ENCODE measurements around the gene POU2AF1.
"Not testable (repeated sequence)": the region's sequence is repeated elsewhere in the genome, so short reads cannot be mapped to it uniquely, and the experiment has no call there.

DNA sequence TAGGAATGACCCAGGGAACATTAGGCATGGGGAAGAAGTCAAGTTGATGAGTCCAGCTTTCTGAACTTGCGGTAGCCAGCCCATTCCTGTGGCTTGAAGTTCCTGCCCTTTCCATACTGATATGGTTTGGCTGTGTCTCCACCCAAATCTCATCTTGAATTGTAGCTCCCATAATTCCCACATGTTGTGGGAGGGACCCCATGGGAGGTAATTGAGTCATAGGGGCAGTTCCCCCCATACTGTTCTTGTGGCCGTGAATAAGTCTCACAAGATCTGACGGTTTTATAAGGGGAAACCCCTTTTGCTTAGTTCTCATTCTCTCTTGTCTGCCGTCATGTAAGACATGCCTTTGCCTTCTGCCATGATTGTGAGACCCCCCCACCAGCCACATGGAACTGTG is 15.1 kb upstream of the POU2AF1 start:
- not testable (repeated sequence) for TF ChIP-seq POLR2AphosphoS5 (IDR thresholded peaks at IDR 0.05; ENCODE audit: low read depth); EZH2 (IDR thresholded peaks at IDR 0.05; ENCODE audit: low read depth, unreplicated experiment); JUNB (IDR thresholded peaks at IDR 0.05; ENCODE audit: unreplicated experiment); EZH2phosphoT487 (IDR thresholded peaks at IDR 0.05; ENCODE audit: unreplicated experiment); REST (IDR thresholded peaks at IDR 0.05; ENCODE audit: unreplicated experiment); STAT1 (IDR thresholded peaks at IDR 0.05; ENCODE audit: unreplicated experiment)
- TF ChIP-seq, protein P1, sequence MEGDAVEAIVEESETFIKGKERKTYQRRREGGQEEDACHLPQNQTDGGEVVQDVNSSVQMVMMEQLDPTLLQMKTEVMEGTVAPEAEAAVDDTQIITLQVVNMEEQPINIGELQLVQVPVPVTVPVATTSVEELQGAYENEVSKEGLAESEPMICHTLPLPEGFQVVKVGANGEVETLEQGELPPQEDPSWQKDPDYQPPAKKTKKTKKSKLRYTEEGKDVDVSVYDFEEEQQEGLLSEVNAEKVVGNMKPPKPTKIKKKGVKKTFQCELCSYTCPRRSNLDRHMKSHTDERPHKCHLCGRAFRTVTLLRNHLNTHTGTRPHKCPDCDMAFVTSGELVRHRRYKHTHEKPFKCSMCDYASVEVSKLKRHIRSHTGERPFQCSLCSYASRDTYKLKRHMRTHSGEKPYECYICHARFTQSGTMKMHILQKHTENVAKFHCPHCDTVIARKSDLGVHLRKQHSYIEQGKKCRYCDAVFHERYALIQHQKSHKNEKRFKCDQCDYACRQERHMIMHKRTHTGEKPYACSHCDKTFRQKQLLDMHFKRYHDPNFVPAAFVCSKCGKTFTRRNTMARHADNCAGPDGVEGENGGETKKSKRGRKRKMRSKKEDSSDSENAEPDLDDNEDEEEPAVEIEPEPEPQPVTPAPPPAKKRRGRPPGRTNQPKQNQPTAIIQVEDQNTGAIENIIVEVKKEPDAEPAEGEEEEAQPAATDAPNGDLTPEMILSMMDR (conservative IDR thresholded peaks at IDR 0.05; ENCODE audit: low read depth in 2 of 2): not testable (repeated sequence)
- TF ChIP-seq, protein P2, sequence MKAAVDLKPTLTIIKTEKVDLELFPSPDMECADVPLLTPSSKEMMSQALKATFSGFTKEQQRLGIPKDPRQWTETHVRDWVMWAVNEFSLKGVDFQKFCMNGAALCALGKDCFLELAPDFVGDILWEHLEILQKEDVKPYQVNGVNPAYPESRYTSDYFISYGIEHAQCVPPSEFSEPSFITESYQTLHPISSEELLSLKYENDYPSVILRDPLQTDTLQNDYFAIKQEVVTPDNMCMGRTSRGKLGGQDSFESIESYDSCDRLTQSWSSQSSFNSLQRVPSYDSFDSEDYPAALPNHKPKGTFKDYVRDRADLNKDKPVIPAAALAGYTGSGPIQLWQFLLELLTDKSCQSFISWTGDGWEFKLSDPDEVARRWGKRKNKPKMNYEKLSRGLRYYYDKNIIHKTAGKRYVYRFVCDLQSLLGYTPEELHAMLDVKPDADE (IDR thresholded peaks at IDR 0.05): not testable (repeated sequence)

Measured in GM23338 (cell line).